Suppressor macrophage treated with lipopolysaccharide for 1 hour (primary cell): ENCODE measurements around the gene CLEC2D.
"Not testable (repeated sequence)": the region's sequence is repeated elsewhere in the genome, so short reads cannot be mapped to it uniquely, and the experiment has no call there.

Experiments used
- DNase-seq, 3 donors: peaks; one replicate each; pipeline ENCODE4 v3.0.0-alpha.2; 2020 to 2022

Gene CLEC2D

DNA sequence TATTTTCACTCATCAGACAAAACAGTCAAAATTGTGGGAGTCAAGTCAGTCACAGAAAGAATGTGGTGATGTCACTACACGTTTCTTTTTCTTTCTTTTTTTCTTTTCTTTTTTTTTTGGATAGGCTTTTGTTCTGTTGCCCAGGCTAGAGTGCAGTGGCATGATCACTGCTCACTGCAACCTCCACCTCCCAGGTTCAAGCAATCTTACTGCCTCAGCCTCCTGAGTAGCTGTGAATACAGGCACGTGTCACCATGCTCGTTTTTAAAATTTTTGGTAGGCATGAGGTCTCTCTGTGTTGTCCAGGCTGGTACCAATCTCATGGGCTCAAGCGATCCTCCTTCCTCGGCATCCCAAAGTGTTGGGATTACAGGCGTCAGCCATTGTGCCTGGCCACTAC lies 61.1 kb downstream of the CLEC2D start:
- DNase-seq = no peak

DNA sequence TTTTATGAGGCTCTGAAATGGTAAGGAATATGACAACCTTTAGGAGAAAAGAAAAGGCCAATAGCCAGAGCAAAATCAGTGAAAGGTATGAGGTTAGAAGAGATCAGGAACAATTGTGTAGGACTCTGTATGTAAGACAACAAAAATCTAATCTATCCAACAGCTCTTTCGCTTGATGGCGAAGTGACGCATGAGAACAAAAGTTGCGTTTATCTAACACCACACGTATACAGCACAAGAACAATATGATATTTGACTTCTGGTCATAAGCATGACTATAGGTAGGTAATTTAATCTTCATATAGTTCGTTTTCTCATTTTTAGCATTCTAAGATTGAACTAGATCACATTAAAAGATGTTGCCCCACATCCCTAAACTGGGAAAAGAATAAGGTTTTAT lies 61.9 kb downstream of the CLEC2D start:
- DNase-seq = no peak

DNA sequence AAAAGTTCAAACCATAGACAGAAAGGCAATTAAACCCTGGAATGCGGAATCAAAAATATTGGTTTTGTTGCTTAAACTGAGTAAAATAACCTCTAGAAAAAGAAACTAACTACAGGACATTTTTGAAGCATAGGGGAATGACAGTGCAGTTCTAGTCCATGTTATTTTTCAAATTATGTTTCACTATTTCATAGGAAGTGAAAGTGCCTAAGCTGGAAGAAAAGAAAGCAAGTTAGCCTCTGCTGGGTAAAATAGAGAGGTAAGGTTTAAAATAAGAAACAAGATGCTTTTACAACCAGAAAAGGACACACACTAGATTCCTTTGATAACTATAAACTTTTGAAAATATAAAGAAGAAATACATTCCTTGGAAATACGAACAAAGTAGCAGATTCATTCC lies 62.3 kb downstream of the CLEC2D start:
- DNase-seq = peak; percentile 46 to 82 (median 72)

DNA sequence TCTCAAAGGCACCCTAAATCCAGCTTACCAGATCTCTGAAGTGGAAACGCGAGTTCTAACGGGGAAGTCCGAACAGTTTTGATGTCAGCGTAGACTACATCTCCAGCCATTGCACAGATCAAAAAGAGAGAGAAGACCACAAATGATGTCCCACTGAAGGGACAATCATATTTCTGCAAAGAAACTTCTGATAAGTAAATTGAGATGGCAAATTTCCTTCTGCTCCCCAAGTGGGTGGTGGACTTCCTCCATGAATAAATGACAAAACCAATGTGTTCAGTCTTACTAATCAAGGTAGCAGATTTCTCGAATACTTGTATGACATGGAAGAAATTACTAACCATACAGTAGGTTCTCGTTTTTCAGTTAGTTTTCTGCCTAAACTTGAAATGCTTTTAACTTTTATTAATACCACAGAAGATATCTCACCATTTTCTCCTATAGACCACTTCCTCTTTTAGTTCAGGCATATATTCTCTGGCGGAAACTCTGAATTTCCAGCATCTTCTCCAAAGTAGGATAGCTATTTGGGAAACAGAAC lies 63.5 kb downstream of the CLEC2D start, which contains the start of gene CLECL1:
Gene CLECL1, minus strand, starts transcription at position 177 of the 541 bp plus-strand sequence.
- peak; percentile 40 to 74 (median 53) for DNase-seq

DNA sequence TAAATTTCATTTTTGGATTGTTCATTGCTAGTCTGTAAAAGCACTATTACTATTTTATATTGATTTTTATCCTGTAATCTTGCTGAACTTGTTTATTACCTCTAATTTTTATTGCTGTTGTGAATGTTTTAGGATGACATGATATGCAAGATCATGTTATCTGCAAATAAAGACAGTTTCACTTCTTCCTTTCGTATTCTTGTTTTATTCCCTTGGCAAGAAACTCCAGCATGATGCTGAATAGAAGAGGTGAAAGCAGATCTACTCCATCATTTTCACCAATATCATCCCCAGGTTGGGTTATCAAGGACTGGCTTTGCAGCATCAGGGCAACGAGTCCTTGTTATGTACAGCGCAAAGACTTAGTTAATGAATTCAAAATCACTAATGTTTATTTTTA lies 66.1 kb downstream of the CLEC2D start:
- DNase-seq = peak in 2 of 3 donors; percentile 27 to 57

DNA sequence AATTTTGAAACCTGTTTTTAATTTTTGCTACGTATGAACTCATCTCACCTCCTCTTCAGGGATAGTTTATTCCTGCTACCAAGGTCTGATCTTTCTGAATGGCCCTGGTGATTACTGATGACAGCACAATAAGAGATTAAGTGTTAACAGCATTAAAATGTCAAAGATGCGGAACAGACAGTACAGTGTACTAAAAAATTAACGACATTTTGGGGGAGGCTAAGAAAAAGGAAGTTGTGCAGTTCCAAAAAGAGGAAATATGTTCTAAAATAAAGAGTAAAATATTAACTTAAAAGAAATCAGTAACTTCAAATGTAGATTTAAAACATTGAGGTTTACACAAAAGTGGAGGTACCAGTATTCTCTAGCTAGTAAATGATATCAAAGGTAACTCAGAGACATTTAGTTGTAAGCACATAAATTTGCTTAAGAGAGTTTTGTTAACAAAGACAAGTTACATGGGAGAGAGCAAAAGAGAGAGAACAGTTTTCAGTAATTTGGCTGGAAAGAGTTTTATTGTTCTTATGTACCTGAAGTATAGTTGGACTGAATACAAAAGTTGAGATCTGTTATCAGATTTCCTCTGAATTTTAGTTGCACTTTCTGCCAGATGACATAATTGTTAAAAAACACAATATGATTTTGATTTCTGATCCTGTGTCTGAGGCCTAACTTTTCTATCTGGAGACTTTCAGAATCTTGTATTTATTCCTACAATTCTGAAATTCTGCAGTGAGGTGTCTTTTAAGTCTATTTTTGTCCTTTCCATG lies 67.6 kb downstream of the CLEC2D start:
- DNase-seq = peak; percentile 33 to 71 (median 69)

DNA sequence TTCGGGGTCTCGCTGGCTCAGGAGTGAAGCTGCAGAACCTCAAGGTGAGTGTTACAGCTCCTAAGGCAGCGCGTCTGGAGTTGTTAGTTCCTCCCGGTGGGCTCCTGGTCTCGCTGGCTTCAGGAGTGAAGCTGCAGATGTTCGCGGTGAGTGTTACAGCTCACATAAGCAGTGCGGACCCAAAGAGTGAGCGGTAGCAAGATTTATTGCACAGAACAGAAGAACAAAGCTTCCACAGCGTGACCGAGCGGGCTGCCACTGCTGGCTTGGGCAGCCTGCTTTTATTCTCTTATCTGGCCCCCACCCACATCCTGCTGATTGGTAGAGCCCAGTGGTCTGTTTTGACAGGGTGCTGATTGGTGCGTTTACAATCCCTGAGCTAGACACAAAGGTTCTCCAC lies 69.4 kb downstream of the CLEC2D start:
- not testable (repeated sequence) for DNase-seq

DNA sequence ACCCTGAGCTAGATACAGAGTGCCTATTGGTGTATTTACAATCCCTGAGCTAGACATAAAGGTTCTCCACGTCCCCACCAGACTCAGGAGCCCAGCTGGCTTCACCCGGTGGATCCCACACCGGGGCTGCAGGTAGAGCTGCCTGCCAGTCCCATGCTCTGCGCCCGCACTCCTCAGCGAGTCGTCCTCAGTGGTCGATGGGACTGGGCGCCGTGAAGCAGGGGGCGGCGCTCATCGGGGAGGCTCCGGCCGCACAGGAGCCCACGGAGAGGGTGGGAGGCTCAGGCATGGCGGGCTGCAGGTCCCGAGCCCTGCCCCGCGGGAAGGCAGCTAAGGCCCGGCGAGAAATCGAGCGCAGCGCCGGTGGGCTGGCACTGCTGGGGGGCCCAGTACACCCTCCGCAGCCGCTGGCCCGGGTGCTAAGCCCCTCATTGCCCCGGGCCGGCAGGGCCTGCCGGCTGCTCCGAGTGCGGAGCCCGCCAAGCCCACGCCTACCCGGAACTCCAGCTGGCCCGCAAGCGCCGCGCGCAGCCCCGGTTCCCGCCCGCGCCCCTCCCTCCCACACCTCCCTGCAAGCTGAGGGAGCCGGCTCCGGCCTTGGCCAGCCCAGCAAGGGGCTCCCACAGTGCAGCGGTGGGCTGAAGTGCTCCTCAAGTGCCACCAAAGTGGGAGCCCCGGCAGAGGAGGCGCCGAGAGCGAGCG lies 70.0 kb downstream of the CLEC2D start:
- not testable (repeated sequence) for DNase-seq

DNA sequence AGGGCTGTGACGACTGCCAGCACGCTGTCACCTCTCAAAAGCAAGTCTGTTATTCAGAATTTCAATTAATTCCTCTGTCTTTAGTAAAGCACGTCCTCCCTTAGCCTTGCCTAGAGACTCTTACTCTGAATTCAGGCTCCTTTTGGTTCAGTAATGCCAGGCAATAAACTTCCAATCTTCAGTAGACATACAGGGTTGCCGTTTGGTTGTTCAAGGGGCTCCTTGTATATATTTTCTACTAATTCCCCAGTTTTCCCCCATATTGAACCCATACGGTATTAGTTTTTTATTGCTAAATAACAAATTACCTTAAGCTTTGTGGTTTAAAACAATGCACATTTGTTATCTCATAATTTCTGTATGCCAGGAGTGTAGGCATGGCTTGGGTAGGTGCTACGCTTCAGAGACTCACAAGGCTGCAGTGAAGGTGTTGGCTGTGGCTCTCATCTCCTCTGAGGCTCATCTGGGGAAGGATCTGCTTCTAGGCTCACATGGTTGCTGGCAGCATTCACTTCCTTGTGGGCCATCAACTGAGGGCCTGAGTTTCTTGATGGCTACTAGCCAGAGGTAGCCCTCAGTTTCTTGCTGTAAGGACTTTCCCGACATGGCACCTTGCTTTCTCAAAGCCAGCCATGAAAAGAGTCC lies 70.7 kb downstream of the CLEC2D start:
- DNase-seq = no peak

DNA sequence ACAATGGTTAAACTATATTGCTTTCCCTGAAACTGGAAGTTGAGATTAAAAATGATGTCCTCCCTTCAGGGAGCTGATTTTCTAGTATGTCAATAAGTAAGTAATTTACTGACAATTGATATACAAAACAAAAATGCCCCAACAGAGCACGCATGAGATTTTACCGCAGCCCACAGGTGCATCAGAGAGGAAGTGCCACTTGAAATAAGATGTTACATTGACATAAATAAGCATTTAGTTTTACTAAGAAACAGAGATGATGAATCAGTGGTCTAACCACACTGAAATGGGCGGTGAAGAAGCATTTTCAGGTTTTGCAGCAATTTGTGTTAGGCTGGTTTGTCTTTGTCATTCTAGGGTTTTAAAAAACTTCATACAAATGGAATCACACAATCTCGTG lies 72.2 kb downstream of the CLEC2D start:
- DNase-seq = no peak

DNA sequence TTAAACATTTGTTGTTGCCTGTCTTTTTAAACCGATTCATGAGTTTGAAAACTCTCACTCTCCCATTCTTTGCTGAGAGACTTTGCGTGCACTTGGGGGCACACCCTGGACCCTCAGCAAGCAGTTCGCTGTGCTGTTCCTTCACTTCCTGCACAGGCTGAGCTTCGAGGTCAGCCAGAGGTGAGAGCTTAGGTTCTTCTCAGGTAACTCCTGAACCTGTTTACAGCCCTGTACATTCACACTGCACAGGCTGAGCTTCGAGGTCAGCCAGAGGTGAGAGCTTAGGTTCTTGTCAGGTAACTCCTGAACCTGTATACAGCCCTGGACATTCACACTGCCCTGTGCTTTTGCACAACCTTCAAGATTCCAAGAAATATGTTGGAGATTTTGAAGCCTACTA lies 73.1 kb downstream of the CLEC2D start:
- DNase-seq = no peak

DNA sequence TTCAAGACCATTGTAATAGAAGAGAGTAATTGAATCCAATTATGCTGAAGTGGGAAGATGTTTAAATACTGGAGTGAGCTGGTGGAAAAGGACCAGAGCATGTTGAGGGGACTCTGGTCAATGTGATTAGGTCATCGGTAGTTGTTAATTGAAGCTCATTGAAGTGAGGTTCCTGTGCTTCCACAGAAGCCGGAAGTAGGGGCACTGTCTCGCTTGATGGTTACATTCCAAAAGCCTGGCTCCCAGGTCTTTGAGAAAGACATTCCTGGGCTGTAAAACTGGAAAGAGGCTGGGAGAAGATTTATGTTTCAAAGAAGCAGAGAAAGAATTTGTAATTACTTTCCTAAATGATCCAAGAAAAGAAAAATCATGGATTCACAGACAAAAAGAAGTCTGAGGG lies 75.7 kb downstream of the CLEC2D start:
- no peak for DNase-seq
